HG02840 (cell line): ENCODE data around the gene PLK5.
A peak's percentile ranks its signal among the peaks of the same experiment; 100 is the strongest.
"Not testable (repeated sequence)": the region's sequence is repeated elsewhere in the genome, so short reads cannot be mapped to it uniquely, and the experiment has no call there.

ENCODE experiments used
- ATAC-seq: cut with Tn5 transposase; IDR thresholded peaks from one replicate; pipeline ENCODE4 v1.9.1; 2021; ENCODE audit warnings: mild to moderate bottlenecking, moderate library complexity, moderate number of reproducible peaks; ENCODE audit not compliant: unreplicated experiment, low FRiP score

PLK5 gene

GRCh38 chr19:1490311-1491113 lies 33.4 kb upstream of the PLK5 start, which contains the start of gene PCSK4:
TSS of gene PCSK4 (minus strand) at chr19:1490350. CDS start at chr19:1490346, 4 bp downstream.
- peak; percentile 71 for ATAC-seq

- no peak for ATAC-seq
Measured at GRCh38 chr19:1491114-1491848, 32.6 kb upstream of the PLK5 start, which contains the start of gene REEP6. TSS of gene REEP6 (plus strand) at chr19:1491181. CDS start at chr19:1491270, 89 bp downstream.

DNA sequence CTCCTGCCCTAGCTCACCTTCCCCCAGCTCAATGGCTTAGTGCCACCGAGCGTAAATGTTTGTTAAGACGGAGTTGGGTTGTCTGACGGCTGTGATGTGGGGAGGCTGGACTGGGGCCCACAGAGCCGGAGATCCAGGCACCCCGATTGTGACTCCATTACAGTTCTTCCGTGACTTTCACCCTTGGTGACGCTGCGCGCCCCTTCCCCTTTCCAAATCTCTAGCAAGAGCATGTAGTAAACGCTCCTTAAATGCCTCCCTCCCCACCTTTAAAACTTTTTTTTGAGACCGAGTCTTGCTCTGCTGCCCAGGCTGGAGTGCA lies 32.1 kb upstream of the PLK5 start:
- ATAC-seq = no peak

DNA sequence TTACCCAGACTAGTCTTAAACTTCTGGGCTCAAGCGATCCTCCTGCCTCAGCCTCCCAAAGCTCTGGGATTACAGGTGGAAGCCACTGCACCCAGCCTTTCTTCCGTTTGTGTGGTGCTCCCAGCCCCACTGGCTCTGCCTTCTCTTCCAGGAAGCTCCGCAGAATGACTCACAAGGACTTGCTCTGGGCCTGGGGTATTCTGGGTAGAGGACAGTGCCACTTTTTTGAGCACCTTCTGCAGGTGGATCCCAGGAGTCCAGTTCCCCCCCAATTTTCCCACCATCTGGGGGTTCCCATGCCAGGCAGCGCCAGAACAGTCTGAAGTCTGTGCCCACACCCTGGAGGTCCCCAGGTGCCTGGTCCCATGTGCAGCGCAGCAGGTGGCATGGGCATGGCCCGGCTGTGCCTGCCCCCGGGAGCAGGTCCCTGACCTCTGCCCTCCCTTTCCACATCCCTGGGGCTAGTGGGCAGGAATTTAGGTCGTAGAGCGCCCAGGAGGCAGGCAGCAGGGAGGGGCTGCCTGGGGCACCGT lies 31.3 kb upstream of the PLK5 start:
- no peak for ATAC-seq

GRCh38 chr19:1494115-1494815 lies 29.6 kb upstream of the PLK5 start:
- no peak for ATAC-seq

DNA sequence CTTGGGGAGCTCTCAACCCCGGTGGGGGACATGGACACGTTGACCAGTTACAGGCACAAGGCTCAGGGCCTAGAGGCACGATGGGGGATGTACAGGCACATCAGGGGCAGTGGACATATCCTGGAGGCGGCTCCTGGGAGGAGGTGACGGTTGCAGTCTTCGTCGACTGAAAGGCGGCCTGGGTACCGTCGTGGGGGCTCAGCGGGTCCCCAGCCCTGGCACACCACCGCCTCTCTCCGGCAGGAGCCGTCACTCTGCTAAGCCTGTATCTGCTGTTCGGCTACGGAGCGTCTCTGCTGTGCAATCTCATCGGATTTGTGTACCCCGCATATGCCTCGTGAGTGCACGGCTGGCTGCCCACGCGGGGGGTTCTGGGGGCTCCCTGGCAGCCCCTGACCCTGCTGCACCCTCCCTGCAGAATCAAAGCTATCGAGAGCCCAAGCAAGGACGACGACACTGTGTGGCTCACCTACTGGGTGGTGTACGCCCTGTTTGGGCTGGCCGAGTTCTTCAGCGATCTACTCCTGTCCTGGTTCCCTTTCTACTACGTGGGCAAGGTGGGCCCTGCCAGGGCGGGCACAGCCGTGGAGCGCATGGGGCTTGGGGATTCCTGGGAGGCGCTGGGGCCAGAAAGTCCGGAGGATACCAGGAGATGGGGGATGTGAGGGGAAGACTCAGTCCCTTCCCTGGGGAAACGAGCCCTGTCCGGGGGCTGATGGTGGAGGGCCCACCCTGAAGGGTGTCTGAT lies 28.7 kb upstream of the PLK5 start:
- no peak for ATAC-seq

GRCh38 chr19:1495799-1496713 lies 27.8 kb upstream of the PLK5 start:
- no peak for ATAC-seq

GRCh38 chr19:1496714-1497577 lies 26.9 kb upstream of the PLK5 start:
- no peak for ATAC-seq

- no peak for ATAC-seq
Measured at GRCh38 chr19:1497578-1498235, 26.2 kb upstream of the PLK5 start.

- ATAC-seq = not testable (repeated sequence)
Measured at GRCh38 chr19:1499231-1499630, 24.6 kb upstream of the PLK5 start.

- ATAC-seq = no peak
Measured at GRCh38 chr19:1501200-1501595, 22.7 kb upstream of the PLK5 start.

DNA sequence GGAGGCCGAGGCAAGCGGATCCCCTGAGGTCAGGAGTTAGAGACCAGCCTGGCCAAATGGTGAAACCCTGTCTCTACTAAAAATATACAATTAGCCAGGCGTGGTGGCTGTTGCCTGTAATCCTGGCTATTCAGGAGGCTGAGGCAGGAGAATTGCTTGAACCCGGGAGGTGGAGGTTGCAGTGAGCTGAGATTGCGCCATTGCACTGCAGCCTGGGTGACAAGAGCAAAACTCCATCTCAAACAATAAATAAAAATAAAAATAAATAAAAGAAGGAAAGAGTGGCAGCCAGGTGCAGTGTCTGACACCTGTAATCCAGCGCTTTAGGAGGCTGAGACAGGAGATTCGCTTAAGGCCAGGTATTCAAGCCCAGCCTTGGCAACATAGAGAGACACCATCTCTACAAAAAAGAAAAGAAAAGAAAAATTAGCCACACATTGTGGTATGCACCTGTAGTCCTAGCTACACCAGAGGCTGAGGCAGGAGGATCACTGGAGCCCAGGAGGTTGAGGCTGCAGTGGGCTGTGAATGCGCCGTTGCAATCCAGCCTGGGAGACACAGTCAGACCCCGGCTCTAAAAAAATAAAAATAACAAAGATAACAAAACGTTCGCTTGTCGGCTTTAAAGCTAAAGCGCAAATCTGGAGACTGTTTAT lies 21.3 kb upstream of the PLK5 start:
- no peak for ATAC-seq

DNA sequence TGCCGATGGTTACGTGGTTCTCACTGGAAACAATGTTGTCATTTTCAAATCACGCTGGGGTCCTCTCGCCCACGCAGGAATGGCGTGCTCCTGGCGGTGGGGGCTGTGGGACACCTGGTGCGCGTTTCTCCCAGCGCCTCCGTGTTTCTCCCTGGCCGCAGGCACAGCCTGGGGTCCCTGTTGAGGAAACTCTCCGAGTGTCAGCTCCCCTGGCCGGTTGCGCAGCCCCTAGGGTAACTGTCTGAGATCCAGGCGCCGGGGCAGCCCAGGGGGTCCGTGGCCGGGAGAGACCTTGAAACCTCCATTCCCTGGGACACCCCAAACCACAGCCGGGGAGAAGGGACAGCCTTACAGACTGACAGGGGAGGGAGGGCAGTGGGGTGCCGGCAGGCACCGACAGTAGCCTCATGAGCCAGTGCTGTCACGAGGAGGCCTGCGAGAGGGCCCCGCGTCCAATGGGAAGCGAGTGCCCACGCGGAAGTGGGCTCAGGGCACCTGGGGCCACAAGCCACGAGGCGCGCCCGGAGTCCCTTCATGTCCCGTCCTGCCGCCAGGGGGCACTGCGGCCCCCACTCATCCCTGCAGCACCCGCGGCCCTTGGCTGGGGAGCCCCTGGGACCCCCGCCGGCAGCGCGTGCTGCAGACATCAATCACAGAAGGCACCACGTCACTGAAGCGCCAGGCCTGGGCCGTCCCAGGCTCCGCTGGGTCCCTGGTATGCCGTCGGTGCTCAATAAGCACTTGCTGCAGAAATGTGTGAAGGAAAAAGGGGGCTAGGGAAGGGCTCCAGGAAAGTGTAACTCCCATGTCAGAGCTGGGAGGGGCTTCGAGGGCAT lies 20.6 kb upstream of the PLK5 start:
- ATAC-seq = no peak

DNA sequence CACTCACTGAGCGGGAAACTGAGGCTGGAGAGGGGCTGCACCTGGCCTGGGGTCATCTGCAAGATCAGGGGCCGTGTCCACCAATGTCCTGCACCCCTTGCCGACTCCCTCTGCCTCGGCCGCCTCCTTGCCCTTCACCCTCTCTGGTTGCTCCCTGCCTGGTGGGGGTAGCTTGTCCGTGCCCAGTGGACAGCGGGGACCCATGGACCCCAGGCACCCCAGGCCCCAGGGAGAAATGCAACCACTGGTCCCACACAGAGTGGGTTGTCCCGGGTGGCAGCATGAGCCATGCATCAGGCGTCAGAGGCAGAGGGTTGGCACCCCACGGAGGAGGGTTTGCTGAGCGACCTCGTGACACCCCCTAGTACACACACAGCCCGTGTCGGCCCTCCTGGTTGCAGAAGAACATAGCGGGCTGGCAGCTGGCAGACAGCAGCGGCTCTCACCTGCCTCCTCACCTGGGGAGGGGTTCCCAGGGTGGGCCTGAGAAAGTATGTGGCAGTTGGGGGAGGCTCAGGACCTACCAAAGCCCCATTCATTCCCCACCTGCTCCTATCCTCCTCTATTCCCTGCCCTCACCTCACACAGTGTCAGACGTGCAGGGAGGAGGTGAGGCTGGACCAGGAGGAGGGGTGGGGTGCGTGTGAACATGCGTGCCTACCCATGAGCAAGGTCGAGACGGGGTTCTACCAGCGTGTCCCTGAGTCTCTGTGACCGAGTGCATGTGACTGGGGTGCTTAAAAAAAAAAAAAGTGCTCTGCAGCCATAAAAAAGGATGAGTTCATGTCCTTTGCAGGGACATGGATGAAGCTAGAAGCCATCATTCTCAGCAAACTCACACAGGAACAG lies 19.7 kb upstream of the PLK5 start:
- ATAC-seq = no peak

- no peak for ATAC-seq
Measured at GRCh38 chr19:1505012-1505411, 18.9 kb upstream of the PLK5 start.
